MM.1S (cell line): Measurements from ENCODE around the gene SIAE.

Experiments used
- CTCF ChIP-seq: fragments of 300-600 bp; sonication (generic); IDR thresholded peaks from 2 replicates; pipeline ENCODE4 v1.5.1; 2016; ENCODE audit warnings: antibody characterized with exemption, low read length, mixed read lengths
- EZH2 ChIP-seq: fragments of 300-600 bp; sonication (generic); optimal IDR thresholded peaks from 2 replicates; pipeline ENCODE3; 2017; ENCODE audit warnings: low read depth, mild to moderate bottlenecking, antibody characterized with exemption, low read length, mixed read lengths

- TF ChIP-seq EZH2 (no peak), CTCF (no peak)
These were observed 50.7 kb downstream of the SIAE start, which contains the start of gene TBRG1 for GRCh38 chr11:124622531-124623451.
